GM19193 (cell line): Measurements from ENCODE around the gene ANKRD60.

Source experiments
- POLR2A ChIP-seq: IDR thresholded peaks from 4 replicates; pipeline ENCODE4 v1.6.1; 2011; ENCODE audit not compliant: insufficient read depth, insufficient read length; ENCODE audit errors: extremely low read depth

Gene ANKRD60

DNA sequence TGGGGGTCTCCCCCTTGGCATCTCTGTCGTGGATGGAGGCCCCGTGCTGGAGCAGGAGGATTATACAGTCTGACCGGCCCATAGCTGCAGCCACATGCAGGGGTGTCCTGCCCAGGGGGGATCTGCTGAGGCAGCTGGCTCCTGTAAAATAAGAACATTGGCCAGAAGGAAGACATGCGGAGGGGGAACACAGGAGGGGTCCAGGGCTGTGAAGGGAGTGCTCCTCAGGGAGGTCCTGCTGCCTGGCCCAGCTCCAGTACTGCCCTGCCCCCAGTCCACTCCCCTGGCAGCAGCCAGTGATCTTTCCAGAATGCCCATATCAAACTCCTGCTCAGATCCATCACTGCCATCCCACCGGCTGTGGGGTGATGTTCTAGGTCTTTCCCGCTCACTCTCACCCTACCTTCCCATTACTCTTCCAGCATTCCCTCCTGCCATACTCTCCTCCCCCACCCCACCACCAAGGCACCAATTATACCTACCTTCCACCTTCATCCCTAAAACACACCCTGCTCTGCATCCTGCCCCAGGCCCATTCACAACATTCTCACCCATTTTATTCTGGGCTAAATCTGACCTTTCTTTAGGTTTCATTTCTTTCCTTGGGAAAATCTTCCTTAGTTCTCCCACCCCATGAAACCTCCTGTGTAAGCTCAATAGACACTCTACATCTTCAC lies 9.7 kb downstream of the ANKRD60 start:
- TF ChIP-seq POLR2A, result no peak

DNA sequence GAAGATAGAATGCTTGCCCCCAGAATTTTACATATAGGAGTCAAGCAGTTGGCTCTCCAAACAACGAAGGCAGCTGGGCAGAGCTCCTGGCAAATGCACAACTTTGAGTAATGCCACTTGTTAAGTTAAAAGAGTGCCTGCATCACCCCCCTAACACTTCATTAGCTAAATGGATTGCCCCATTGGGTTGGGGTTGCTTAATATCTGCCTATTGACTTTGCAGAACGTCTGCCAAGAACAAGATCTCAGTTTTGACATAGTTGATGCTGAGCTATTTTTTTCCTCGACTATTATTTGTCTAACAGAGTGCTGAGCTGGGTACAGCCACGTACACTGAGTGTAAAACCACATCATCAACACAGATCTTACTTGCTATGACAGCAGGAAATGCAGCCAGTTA lies 12.1 kb downstream of the ANKRD60 start:
- no peak for TF ChIP-seq POLR2A

DNA sequence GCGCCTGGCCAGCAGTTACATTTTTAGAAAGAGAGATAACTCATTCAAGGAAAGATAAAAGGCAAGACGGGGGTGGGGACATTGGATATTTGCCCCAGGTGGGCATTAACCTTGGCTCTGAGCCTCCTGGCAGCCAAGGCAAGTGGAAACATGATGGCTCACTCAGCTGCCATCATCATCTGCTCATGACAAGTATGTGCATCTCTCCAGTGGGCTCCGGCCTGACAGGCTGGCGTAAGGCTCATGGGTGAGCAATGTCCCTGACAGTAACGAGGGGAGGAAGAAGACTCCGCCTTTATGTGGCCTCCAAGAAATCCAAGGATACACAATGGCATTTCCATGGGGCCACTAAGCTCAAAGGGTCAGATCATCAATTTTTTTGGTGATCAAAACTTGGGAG lies 13.3 kb downstream of the ANKRD60 start:
- no peak for TF ChIP-seq POLR2A

DNA sequence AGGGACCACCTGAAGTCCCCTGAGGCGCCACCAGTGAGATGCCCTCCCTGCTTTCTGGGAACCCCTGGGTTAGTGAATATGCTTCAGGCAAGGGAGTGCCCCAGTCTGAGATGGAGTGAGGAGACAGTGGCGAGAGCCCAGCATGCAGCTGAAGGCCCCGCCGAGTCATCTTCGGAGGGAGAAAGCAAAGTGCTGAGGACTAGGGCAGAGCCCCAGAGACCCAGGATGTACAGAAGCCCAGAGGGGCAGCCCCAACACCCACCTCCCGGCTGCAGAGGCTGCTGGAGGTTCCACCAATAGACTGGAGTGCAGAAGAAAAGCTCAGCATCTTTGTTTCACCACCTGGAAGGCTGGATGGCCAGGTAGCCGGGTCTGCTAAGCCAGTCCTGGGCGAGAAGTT lies 14.1 kb downstream of the ANKRD60 start:
- TF ChIP-seq POLR2A, result no peak

DNA sequence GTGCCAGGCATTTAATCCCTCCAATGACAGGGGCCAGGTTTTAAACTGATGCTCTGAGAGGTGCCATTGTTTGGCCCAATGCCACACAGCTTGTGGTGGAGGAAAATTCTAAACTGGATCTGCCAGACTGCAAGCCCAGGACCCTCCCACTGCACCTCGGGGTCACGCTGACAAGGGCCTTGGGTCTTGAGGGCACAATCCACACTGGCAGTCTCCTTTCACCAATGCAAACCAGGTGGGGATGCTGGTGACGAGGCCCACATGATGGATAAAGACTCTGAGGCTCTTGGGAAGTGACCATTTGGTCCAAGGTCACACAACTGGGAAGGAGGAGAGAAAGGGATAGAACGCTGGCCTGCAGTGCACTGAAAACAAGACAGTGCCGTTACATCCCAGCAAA lies 14.7 kb downstream of the ANKRD60 start:
- no peak for TF ChIP-seq POLR2A

DNA sequence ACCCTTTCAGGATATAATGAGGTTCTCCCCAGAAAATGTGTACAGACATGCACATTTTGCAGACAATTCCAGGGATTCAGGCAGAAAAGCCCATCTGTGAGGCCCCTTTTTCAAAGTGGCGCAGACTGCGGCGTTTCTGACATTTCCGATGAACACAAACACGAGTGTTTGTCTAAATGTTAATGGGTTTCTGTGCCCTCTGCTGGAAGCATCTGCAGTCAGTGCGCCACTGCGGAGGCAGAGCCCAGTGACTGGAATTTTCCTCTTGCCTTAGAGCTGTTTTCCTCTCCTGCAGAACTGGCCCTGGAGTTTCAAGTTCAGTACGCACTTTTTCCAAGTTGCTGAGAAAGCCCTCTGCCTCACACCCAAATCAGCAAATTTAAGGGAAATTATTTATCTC lies 15.3 kb downstream of the ANKRD60 start:
- no peak for TF ChIP-seq POLR2A

DNA sequence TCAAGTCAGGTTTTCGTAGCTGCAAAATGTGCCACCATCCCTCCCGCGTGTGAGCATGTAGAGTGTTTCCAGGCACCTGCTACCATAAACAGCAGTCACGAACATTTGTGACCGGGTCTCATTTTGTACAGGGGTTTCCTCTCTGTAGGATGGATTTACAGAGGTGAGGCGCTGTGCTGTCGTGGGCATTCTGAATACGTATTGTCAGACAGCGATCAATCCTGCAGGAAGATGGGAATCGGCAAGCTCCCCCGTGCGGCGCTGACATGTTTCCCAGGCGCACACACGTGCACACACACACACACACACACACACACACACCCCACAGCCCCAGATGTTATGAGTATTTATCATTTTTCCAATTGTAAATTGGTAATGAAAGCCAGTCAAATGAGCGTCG lies 15.8 kb downstream of the ANKRD60 start:
- TF ChIP-seq POLR2A, result no peak

DNA sequence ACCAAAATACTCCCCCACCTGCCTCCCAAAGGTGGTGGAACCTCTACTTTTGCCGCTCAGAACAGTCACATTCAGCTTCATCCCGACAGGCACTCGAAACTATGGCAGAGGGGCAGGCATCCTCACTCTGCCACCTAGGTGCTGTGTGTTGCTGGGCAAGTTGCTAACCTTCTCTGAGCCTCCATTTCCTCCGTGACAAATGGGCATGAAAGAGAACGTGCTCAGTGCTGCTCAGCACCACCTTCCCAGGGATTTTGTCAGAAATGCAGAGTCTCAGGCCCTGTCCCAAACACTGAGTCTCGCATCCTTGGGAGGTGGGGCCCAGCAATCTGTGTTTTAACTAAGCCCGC lies 18.1 kb downstream of the ANKRD60 start:
- no peak for TF ChIP-seq POLR2A

DNA sequence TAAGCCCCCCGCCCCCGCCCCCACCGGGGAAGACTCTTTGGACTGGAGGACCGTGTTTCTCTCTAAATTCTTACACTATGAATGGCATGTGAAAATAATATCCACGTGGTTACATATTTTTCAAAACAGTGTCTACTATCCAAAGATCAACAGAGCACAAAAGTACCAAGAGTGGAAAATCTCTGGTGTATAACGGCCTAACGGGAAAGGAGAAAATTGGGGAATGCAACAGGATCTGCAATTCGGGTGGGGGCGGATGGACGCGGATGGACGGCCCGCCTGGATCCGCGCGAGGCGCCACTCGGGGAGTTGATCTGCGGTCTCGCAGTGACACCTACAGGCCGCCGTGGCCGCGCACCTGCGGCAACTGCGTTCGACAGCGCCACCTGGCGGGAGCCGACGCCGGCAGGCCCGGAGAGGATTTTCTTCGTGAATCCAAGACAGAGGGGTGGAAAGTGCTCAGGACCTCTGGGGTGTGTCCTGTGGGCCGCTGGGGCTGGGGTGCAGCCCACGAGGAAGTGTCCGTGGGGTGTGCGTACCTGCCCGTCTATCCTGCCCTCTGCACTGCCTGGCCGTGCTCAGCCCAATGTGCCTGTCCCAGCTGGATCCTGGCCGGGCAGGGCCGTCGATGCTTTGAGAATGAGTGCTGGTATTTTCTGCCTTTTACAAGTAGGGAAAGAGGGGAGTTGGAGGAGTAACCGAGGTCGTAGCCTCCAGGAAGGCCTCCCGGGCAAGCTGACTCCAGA lies 18.6 kb downstream of the ANKRD60 start:
- no peak for TF ChIP-seq POLR2A

DNA sequence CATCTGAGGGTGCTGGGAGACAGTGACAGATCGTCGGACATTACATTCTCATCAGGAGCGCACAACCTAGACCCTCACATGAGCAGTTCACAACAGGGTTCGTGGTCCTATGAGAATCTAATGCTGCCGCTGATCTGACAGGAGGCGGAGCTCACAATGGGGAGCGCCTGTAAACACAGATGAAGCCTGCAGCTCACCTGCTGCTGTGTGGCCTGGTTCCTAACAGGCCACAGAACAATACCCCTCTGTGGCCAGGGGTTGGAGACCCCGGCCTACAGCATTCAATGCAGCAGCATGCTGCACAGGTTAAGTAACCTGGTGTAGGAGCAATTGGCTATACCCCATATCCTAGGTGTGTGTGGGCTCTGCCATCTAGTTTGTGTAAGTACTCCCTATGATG lies 19.5 kb downstream of the ANKRD60 start:
- no peak for TF ChIP-seq POLR2A

DNA sequence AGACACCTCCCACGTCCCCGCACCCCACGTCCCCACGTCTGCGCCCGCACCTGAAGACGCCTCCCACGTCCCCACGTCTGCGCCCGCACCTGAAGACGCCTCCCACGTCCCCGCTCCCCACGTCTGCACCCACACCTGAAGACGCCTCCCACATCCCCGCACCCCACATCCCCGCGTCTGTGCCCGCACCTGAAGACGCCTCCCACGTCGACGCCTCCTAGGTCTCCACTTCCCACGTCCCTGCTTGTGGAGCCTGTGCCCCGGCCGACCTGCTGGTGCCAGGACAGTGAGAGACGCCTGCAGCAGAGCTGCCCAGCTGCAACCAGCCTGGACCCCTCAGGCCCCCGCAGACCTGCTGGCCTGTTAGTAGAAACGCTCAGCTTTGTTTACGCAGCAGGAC lies 22.6 kb downstream of the ANKRD60 start:
- no peak for TF ChIP-seq POLR2A

DNA sequence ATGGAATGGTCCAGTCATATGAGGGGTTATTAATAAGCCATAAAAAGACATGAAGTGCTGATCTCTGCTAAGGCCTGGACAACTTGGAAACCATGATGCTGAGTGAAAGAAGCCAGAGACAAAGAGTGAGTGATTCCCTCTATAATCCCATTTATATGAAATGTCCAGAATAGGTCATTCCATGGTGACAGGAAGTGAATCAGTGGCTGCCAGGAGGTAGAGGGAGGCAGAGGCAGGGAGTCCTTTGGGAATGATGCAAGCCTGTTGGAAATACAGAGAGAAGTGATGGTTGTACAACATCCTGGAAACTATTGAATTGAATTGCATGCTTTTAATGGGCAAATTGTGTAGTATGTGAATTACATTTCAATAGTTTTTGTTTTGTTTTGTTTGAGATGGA lies 26.4 kb downstream of the ANKRD60 start:
- no peak for TF ChIP-seq POLR2A

DNA sequence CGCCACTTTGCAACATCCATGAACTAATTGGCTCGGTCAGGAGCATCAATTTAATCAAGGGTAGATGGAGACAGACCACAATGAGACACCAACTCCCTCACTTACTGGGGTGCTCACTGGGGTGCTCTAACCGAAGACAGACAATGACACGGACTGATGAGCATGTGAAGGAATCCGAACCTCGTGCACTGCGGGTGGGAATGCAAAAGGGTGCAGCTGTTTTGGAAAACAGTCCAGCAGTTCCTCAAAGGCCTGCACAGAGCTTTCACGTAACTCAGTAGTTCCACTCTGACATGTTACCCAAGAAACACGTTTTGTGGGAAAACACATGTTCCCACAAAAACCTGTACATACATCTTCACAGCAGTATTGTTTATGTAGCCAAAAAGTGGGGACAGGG lies 26.8 kb downstream of the ANKRD60 start:
- no peak for TF ChIP-seq POLR2A

DNA sequence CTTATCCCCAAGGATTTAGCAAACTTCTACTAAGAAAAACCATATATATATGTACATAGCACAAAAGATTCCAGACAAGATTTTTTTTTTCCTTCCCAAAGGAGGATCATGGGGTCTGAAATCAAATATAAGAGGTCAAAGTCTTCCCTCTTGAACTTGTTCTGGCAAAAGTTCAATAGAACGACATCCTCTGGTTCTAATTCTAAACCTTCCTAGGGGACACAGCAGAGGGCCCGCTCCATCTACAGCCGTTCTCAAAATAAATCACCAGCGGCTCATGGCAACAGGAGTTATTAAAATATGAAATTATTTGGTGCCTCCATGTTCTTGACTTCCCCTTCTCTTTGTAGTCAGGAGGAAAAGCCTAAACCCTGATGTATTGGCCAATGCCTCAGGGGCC lies 29.0 kb downstream of the ANKRD60 start:
- TF ChIP-seq POLR2A, result no peak

DNA sequence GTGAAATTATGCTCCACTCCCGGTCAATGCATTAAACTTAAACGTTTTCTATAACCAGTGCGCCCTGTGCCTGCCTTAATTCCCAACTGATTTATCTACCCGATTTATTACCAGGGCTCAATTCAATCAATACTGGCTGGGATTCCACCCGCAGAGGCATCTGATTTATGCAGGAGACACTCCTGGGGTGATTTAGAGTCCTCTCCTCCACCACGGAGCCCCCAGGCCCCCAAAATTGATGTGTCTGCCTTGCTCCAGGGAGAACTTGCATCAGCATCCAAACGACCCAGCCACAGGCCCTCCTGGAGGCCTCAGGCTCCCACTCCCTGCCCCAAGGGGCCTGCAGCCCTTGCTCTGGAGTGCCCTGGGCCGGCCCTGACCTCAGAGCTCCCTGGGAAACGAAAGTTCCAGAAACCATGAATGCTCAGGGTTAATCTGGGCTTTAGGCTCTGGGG lies 29.5 kb downstream of the ANKRD60 start:
- TF ChIP-seq POLR2A, result no peak

DNA sequence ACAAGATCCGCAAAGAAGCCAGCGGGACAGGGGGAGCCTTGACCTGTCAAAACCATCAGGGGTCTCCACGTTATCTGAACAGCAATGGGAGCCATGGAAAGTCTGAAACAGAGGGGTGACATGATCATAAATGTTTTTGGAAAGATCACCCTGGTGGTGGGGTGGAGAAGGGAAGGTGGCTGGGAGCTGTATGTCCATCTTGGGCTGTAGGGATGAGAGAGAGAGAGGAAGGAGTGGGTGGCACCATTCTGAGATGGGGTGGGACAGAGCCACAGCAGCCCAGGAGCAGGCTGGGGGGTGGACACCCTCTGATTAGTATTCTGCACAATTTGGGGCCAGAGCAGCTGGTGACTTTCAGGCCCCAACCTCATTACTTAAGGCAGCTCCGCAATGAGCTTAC lies 30.1 kb downstream of the ANKRD60 start:
- TF ChIP-seq POLR2A, result no peak

DNA sequence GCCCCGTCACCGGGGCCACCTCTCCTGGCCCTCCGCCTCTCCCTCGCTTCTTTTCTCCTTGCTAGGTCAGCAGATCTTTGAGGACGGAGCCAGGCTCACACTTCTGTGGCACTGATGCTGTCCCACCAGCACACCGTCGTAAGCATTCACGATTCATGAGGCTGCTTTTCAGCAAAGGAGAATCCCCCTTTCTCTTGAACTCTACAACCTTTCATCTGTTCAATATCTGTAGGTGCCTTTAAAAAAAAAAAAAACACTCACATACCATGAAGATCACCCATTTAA lies 31.3 kb downstream of the ANKRD60 start:
- TF ChIP-seq POLR2A, result no peak

DNA sequence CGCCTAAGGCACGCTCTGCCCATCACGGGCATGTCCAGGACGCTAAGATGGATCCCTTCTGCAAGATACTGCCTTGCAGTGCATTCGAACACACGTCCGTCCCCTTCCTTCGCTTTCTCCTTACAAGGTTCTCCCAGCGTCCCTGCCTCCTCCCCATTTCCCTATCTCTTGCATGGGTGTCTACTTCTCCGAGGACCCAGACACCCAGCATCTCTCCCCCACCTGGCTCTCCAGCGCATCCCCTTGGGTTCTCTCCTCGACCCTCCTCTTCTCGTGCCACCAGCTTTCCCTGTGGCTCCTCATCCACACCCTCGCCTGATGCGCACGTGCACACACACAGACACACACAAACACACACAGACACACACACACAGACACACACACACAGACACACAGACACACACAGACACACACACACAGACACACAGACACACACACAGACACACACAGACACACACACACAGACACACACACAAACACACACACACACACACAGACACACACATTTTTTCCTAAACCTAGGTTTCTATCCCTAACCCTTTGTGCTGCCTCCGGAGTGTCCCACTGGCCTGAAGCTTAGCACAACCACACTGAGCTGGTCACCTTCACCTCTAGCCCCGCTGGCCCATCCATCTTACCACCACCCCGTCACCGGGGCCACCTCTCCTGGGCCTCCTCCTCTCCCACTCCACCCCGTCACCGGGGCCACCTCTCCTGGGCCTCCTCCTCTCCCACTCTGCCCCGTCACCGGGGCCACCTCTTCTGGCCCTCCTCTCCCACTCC lies 31.9 kb downstream of the ANKRD60 start:
- no peak for TF ChIP-seq POLR2A
